ENCODE results near the gene TMED4. TPM values are rescaled to one million over a fixed set of nuclear protein-coding genes. Genes with fewer than 3 reads are reported as not detected.

TMED4 gene
- total and polyA plus RNA-seq, 2 of the 13 experiments (the other 11 are each of a cell fraction or from before 2014, with no cell fraction given), result 81.4 to 109 TPM

GRCh38 chr7:44621750-44622103, 39.7 kb upstream of the TMED4 start:
- no peak overlapping the region for H3K9ac ChIP-seq (ENCODE audit: insufficient read depth, low read depth, low read length)
- in situ Hi-C loops (cut with HindIII; ENCODE audit: extremely low pct_ligation_motif_present, low pct_unique_long_range_greater_than_20kb), result no loop called here
- FAIRE-seq, result no peak
- peak overlapping the region; percentile 74 for H3K27ac ChIP-seq (ENCODE audit: extremely low read length, insufficient read depth, low read length)
- no peak for DNase-seq (ENCODE audit: low spot score)
- H3K79me2 ChIP-seq (ENCODE audit: insufficient read depth, low read length), result peaks cover 79% of the 10 kb centered on the region
- H3K9me3 ChIP-seq (ENCODE audit: low read length), result no peaks in the 10 kb centered on the region
- WGBS (ENCODE audit: low lambda C conversion rate), result 98% methylated on average over 5 of the region's 5 CpGs
- CTCF ChIA-PET (ENCODE audit: low intra/inter-chr PET ratio, low total read pairs), result no interaction called here
- peaks cover 12 to 31% of the 10 kb centered on the region in 2 experiments; a peak in 4 of 5 replicates for H3K36me3 ChIP-seq (replicated peaks in 1 of 2; ENCODE audit: control insufficient read depth in 1 of 2, insufficient read depth in 2 of 2, low read length in 2 of 2)
- H3K4me3 ChIP-seq (replicated peaks in 1 of 3; ENCODE audit: insufficient read depth in 1 of 3, low read depth in 2 of 3, low read length in 3 of 3), result no peak overlapping the region
- H3K4me2 ChIP-seq (ENCODE audit: low read depth, low read length), result no peak overlapping the region; the same call in 1 of the 2 replicates
- BruUV-seq (replicated peaks), result no TSS peak
- H3K4me1 ChIP-seq (ENCODE audit: insufficient read depth, low read length), result peaks cover 25% of the 10 kb centered on the region
- TF ChIP-seq CHCHD3 (CRISPR knock-in tag; IDR thresholded peaks at IDR 0.05) (no peak), SIN3A (IDR thresholded peaks at IDR 0.05; ENCODE audit: borderline replicate concordance, low read depth, low read length) (no peak), TAF15 (IDR thresholded peaks at IDR 0.05; ENCODE audit: low read depth, low read length, poor library complexity, severe bottlenecking) (no peak), ZNF44 (CRISPR knock-in tag; IDR thresholded peaks at IDR 0.05) (no peak), ZNF207 (IDR thresholded peaks at IDR 0.05; ENCODE audit: borderline replicate concordance) (no peak)
- TF ChIP-seq, protein P1, sequence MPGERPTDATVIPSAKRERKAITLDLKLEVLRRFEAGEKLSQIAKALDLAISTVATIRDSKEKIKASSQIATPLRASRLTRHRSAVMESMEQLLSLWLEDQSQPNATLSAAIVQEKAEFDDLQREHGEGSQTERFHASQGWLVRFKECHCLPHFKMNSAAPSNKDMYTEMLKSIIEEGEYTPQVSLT (CRISPR knock-in tag; IDR thresholded peaks at IDR 0.05; ENCODE audit: borderline replicate concordance, low read depth), result no peak
- TF ChIP-seq, protein P2, sequence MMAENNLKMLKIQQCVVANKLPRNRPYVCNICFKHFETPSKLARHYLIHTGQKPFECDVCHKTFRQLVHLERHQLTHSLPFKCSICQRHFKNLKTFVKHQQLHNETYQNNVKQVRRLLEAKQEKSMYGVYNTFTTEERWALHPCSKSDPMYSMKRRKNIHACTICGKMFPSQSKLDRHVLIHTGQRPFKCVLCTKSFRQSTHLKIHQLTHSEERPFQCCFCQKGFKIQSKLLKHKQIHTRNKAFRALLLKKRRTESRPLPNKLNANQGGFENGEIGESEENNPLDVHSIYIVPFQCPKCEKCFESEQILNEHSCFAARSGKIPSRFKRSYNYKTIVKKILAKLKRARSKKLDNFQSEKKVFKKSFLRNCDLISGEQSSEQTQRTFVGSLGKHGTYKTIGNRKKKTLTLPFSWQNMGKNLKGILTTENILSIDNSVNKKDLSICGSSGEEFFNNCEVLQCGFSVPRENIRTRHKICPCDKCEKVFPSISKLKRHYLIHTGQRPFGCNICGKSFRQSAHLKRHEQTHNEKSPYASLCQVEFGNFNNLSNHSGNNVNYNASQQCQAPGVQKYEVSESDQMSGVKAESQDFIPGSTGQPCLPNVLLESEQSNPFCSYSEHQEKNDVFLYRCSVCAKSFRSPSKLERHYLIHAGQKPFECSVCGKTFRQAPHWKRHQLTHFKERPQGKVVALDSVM (CRISPR knock-in tag; IDR thresholded peaks at IDR 0.05), result no peak
- intact Hi-C loops (cut with micrococcal nuclease; ENCODE audit: unreplicated experiment), result no loop called here
- POLR2A ChIA-PET, result interaction anchor here (1.5 kb wide), 1 partner anchor 16 kb away, joined by 11 read pairs; the partner anchor contains the start of gene OGDH
- no peaks in the 10 kb centered on the region; the same call in 1 of the 2 replicates for H4K20me1 ChIP-seq (ENCODE audit: insufficient read depth, low read length)
- ATAC-seq, result no peak
- no peaks in the 10 kb centered on the region for H3K27me3 ChIP-seq (ENCODE audit: control insufficient read depth in 1 of 2, insufficient read depth in 2 of 2, low read length in 2 of 2)
- no peak overlapping the region for H2AFZ ChIP-seq (ENCODE audit: low read length)
